PC-9 (cell line): ENCODE data around the gene MBTPS1. TPM values are rescaled to one million over a fixed set of nuclear protein-coding genes. Genes with fewer than 3 reads are reported as not detected.

Source experiments
- BruUV-seq: library from RNA; stranded (reverse); fragments of 400-500 nt; replicated peaks from 2 replicates; lab custom pipeline; 2021; lab: Mats Ljungman, UMichigan
- CTCF ChIA-PET: fragments of 300-600 bp; sonication (Branson Sonifier 250); formaldehyde crosslinking; loops from one replicate; lab custom pipeline; 2022; ENCODE audit warnings: antibody characterized with exemption; lab: Charles Lee
- POLR2A ChIA-PET: fragments of 300-600 bp; sonication (Branson Sonifier 250); formaldehyde crosslinking; loops from one replicate; lab custom pipeline; 2022; ENCODE audit warnings: antibody characterized with exemption; ENCODE audit not compliant: unreplicated experiment; lab: Charles Lee
- DNase-seq, 2 experiments: peaks; one replicate each; pipeline versions ENCODE4 v3.0.0 to v3.0.0-alpha.2; 2015 to 2022; ENCODE audit warnings: mixed read lengths in 1 of 2
- H2AFZ ChIP-seq: fragments of 200-600 bp; sonication (generic); 2 replicates; pipeline ENCODE4 v1.8.1; 2017; ENCODE audit warnings: antibody characterized with exemption
- H3F3A ChIP-seq: fragments of 200-600 bp; sonication (generic); 2 replicates; pipeline ENCODE4 v1.8.1; 2017; ENCODE audit warnings: antibody characterized with exemption, mild to moderate bottlenecking, low read depth; ENCODE audit not compliant: insufficient read depth
- H3K27ac ChIP-seq: fragments of 200-600 bp; sonication (generic); 2 replicates; pipeline ENCODE4 v1.6.1; 2016; ENCODE audit warnings: mixed run types
- H3K27me3 ChIP-seq: fragments of 200-600 bp; sonication (generic); 2 replicates; pipeline ENCODE4 v1.6.1; 2016; ENCODE audit warnings: low read depth, mixed run types; ENCODE audit not compliant: insufficient read depth
- H3K36me3 ChIP-seq: fragments of 200-600 bp; sonication (generic); 2 replicates; pipeline ENCODE4 v1.6.1; 2016; ENCODE audit warnings: low read depth, mixed run types
- H3K4me1 ChIP-seq: fragments of 200-600 bp; sonication (generic); replicated peaks from 2 replicates; pipeline ENCODE4 v1.6.1; 2016; ENCODE audit warnings: mixed run types; ENCODE audit not compliant: insufficient read depth
- H3K4me2 ChIP-seq: fragments of 200-600 bp; sonication (generic); 2 replicates; pipeline ENCODE4 v1.6.1; 2017; ENCODE audit warnings: mixed run types
- H3K4me3 ChIP-seq: fragments of 200-600 bp; sonication (generic); 2 replicates; pipeline ENCODE4 v1.6.1; 2016; ENCODE audit warnings: mixed run types
- H3K79me2 ChIP-seq: fragments of 200-600 bp; sonication (generic); 2 replicates; pipeline ENCODE4 v1.6.1; 2017; ENCODE audit warnings: low read depth, mixed run types
- H3K9me2 ChIP-seq: fragments of 200-600 bp; sonication (generic); 2 replicates; pipeline ENCODE4 v1.8.1; 2017; ENCODE audit warnings: mild to moderate bottlenecking; ENCODE audit not compliant: insufficient read depth
- H3K9me3 ChIP-seq: fragments of 200-600 bp; sonication (generic); 2 replicates; pipeline ENCODE4 v1.8.1; 2016; ENCODE audit warnings: low read depth; ENCODE audit not compliant: insufficient read depth
- H4K20me1 ChIP-seq: fragments of 200-600 bp; sonication (generic); 2 replicates; pipeline ENCODE4 v1.8.1; 2017; ENCODE audit not compliant: insufficient read depth
- CTCF ChIP-seq: fragments of 200-600 bp; sonication (generic); conservative IDR thresholded peaks from 2 replicates; pipeline ENCODE4 v1.6.1; 2017; ENCODE audit warnings: mixed run types, antibody characterized with exemption, mild to moderate bottlenecking, moderate library complexity
- EZH2 ChIP-seq: fragments of 200-600 bp; sonication (generic); IDR thresholded peaks from 2 replicates; pipeline ENCODE4 v1.8.0; 2017; ENCODE audit warnings: antibody characterized with exemption, low read depth
- intact Hi-C: fragments of 100-400 bp; cut with micrococcal nuclease; formaldehyde crosslinking; loops from one replicate; pipeline ENCODE4 v1.10.0; 2022; ENCODE audit not compliant: unreplicated experiment
- total RNA-seq: library from RNA; stranded (reverse); gene quantifications from 2 replicates; pipeline ENCODE4 v1.2.3, GENCODE V29; 2021

Gene MBTPS1
- total RNA-seq, 1 experiment from 2014 or later, result 96.0 TPM

- Histone ChIP-seq H4K20me1 (no peaks in the 10 kb centered on the region), H3K27ac (no peak overlapping the region), H3F3A (no peaks in the 10 kb centered on the region), H3K4me3 (no peak overlapping the region), H2AFZ (no peak overlapping the region), H3K9me3 (peaks cover 1% of the 10 kb centered on the region), H3K4me1 (no peaks in the 10 kb centered on the region), H3K27me3 (peaks cover 52% of the 10 kb centered on the region), H3K4me2 (no peak overlapping the region), H3K9me2 (no peaks in the 10 kb centered on the region), H3K79me2 (no peaks in the 10 kb centered on the region), H3K36me3 (no peaks in the 10 kb centered on the region)
- intact Hi-C loops, result no loop called here
- POLR2A ChIA-PET, result no interaction called here
- no peak for DNase-seq
- CTCF ChIA-PET, result interaction anchor here (0.6 kb wide), 1 partner anchor 14 kb away, joined by 7 read pairs; no protein-coding TSS in a partner anchor
- no peak for TF ChIP-seq EZH2
- no peak for TF ChIP-seq CTCF
- no TSS peak for BruUV-seq
These were observed 90.1 kb downstream of the MBTPS1 start for GRCh38 chr16:84026606-84027005.

GRCh38 chr16:84024854-84025253, 91.9 kb downstream of the MBTPS1 start:
- BruUV-seq, result no TSS peak
- CTCF ChIA-PET, result interaction anchor here (0.6 kb wide), 1 partner anchor 141 kb away, joined by 5 read pairs; no protein-coding TSS in a partner anchor
- H3K9me2 ChIP-seq, result no peaks in the 10 kb centered on the region
- POLR2A ChIA-PET, result no interaction called here
- H2AFZ ChIP-seq, result no peak overlapping the region
- H3K27me3 ChIP-seq, result peaks cover 59% of the 10 kb centered on the region
- DNase-seq, result no peak
- no peaks in the 10 kb centered on the region for H3K79me2 ChIP-seq
- intact Hi-C loops, result no loop called here
- H3K4me1 ChIP-seq, result no peaks in the 10 kb centered on the region
- no peak overlapping the region for H3K4me2 ChIP-seq
- H3K4me3 ChIP-seq, result no peak overlapping the region
- no peaks in the 10 kb centered on the region for H3K36me3 ChIP-seq
- H4K20me1 ChIP-seq, result no peaks in the 10 kb centered on the region
- no peaks in the 10 kb centered on the region for H3F3A ChIP-seq
- H3K27ac ChIP-seq, result no peak overlapping the region
- TF ChIP-seq CTCF, result no peak
- no peak for TF ChIP-seq EZH2
- H3K9me3 ChIP-seq, result peaks cover 10% of the 10 kb centered on the region

- no peaks in the 10 kb centered on the region for H4K20me1 ChIP-seq
- no peak overlapping the region for H3K4me3 ChIP-seq
- ChIA-PET CTCF (no interaction called here), POLR2A (no interaction called here)
- no peak overlapping the region for H3K27ac ChIP-seq
- H3K79me2 ChIP-seq, result no peaks in the 10 kb centered on the region
- TF ChIP-seq EZH2 (no peak), CTCF (no peak)
- H3K4me1 ChIP-seq, result no peaks in the 10 kb centered on the region
- no peak overlapping the region for H2AFZ ChIP-seq
- H3K9me3 ChIP-seq, result peaks cover 14% of the 10 kb centered on the region
- no peak for DNase-seq
- no peak overlapping the region for H3K4me2 ChIP-seq
- no TSS peak for BruUV-seq
- intact Hi-C loops, result no loop called here
- H3F3A ChIP-seq, result no peaks in the 10 kb centered on the region
- H3K9me2 ChIP-seq, result no peaks in the 10 kb centered on the region
- H3K27me3 ChIP-seq, result peaks cover 42% of the 10 kb centered on the region; the same call in 1 of the 2 replicates
- no peaks in the 10 kb centered on the region for H3K36me3 ChIP-seq
These were observed 94.1 kb downstream of the MBTPS1 start for GRCh38 chr16:84022644-84023043.
